Skeletal muscle tissue (tissue), 4 donors: ENCODE results near the gene LMAN1L. TPM values are rescaled to one million over a fixed set of nuclear protein-coding genes. Genes with fewer than 3 reads are reported as not detected.

Source experiments
- H3K27ac ChIP-seq: one replicate; pipeline ENCODE4 v1.7.0; 2013; ENCODE audit warnings: mild to moderate bottlenecking, low read depth, low read length, inconsistent platforms
- H3K27me3 ChIP-seq, 3 donors: one replicate each; pipeline ENCODE4 v1.7.0; 2013; ENCODE audit warnings: low read length in 3 of 3; ENCODE audit not compliant: control insufficient read depth in 3 of 3, insufficient read depth in 3 of 3
- H3K36me3 ChIP-seq, 3 donors: one replicate each; pipeline ENCODE4 v1.7.0; 2013; ENCODE audit warnings: low read length in 3 of 3; ENCODE audit not compliant: control insufficient read depth in 3 of 3, insufficient read depth in 3 of 3
- H3K4me1 ChIP-seq, 3 donors: one replicate each; pipeline ENCODE4 v1.7.0; 2013; ENCODE audit warnings: low read length in 3 of 3, mild to moderate bottlenecking in 3 of 3; ENCODE audit not compliant: control insufficient read depth in 3 of 3, insufficient read depth in 3 of 3
- H3K4me3 ChIP-seq, 3 donors: one replicate each; pipeline ENCODE4 v1.7.0; 2013; ENCODE audit warnings: low read length in 3 of 3
- H3K9ac ChIP-seq, 3 donors: one replicate each; pipeline ENCODE4 v1.7.0; 2013; ENCODE audit warnings: low read length in 3 of 3, mild to moderate bottlenecking in 3 of 3, moderate library complexity in 2 of 3, low read depth in 1 of 3
- H3K9me3 ChIP-seq, 3 donors: one replicate each; pipeline ENCODE4 v1.7.0; 2013; ENCODE audit warnings: low read length in 3 of 3; ENCODE audit not compliant: control insufficient read depth in 3 of 3
- total RNA-seq: library from RNA; depleted of rRNA; stranded (reverse); fragments of >200 nt; gene quantifications from one replicate; pipeline ENCODE4 v1.2.3, GENCODE V29; 2014
- donor health status: Osteomylitis.

Gene LMAN1L
- total RNA-seq, 1 donor from 2014 or later = not detected

GRCh38 chr15:74793135-74794028 lies 19.3 kb upstream of the LMAN1L start:
- Histone ChIP-seq H3K4me3 (no peak overlapping the region), H3K27me3 (no peaks in the 10 kb centered on the region), H3K9ac (peak overlapping the region in 2 of 3 donors; percentile 20 to 25), H3K9me3 (no peaks in the 10 kb centered on the region), H3K4me1 (peaks cover 48 to 54% (median 49%) of the 10 kb centered on the region in 3 donors), H3K27ac (no peak overlapping the region), H3K36me3 (peaks cover 0 to 5% (median 2%) of the 10 kb centered on the region in 3 donors)

GRCh38 chr15:74794248-74794969 lies 18.2 kb upstream of the LMAN1L start:
- Histone ChIP-seq H3K27ac (no peak overlapping the region), H3K9me3 (no peaks in the 10 kb centered on the region), H3K36me3 (peaks cover 0 to 10% (median 10%) of the 10 kb centered on the region in 3 donors), H3K27me3 (no peaks in the 10 kb centered on the region), H3K4me3 (no peak overlapping the region), H3K4me1 (peaks cover 41 to 54% (median 49%) of the 10 kb centered on the region in 3 donors), H3K9ac (no peak overlapping the region)

- H3K36me3 ChIP-seq = peaks cover 0 to 15% (median 12%) of the 10 kb centered on the region in 3 donors
- H3K9me3 ChIP-seq = no peaks in the 10 kb centered on the region
- H3K9ac ChIP-seq = no peak overlapping the region
- H3K27me3 ChIP-seq = no peaks in the 10 kb centered on the region
- no peak overlapping the region for H3K27ac ChIP-seq
- H3K4me1 ChIP-seq = peaks cover 40 to 54% (median 49%) of the 10 kb centered on the region in 3 donors
- H3K4me3 ChIP-seq = no peak overlapping the region
Measured at GRCh38 chr15:74794970-74795349, 17.7 kb upstream of the LMAN1L start.

- Histone ChIP-seq H3K4me3 (no peak overlapping the region), H3K4me1 (peaks cover 32 to 49% (median 46%) of the 10 kb centered on the region in 3 donors), H3K36me3 (peaks cover 5 to 21% (median 14%) of the 10 kb centered on the region in 3 donors), H3K27ac (no peak overlapping the region), H3K9ac (no peak overlapping the region), H3K27me3 (no peaks in the 10 kb centered on the region), H3K9me3 (no peaks in the 10 kb centered on the region)
Measured at GRCh38 chr15:74795966-74796625, 16.5 kb upstream of the LMAN1L start.

GRCh38 chr15:74798388-74799254 lies 14.0 kb upstream of the LMAN1L start:
- H3K4me3 ChIP-seq = no peak overlapping the region
- peaks cover 14 to 30% (median 27%) of the 10 kb centered on the region in 3 donors for H3K4me1 ChIP-seq
- no peaks in the 10 kb centered on the region for H3K9me3 ChIP-seq
- no peak overlapping the region for H3K27ac ChIP-seq
- peak overlapping the region; percentile 27 to 69 (median 33) for H3K9ac ChIP-seq
- H3K36me3 ChIP-seq = peaks cover 19 to 32% (median 28%) of the 10 kb centered on the region in 3 donors
- no peaks in the 10 kb centered on the region for H3K27me3 ChIP-seq

GRCh38 chr15:74799255-74799855 lies 13.3 kb upstream of the LMAN1L start:
- Histone ChIP-seq H3K4me1 (peaks cover 14 to 30% (median 27%) of the 10 kb centered on the region in 3 donors), H3K27me3 (no peaks in the 10 kb centered on the region), H3K9ac (peak overlapping the region in 2 of 3 donors; percentile 21 to 69), H3K4me3 (no peak overlapping the region), H3K36me3 (peaks cover 24 to 36% (median 28%) of the 10 kb centered on the region in 3 donors), H3K27ac (no peak overlapping the region), H3K9me3 (no peaks in the 10 kb centered on the region)

- H3K9me3 ChIP-seq = no peaks in the 10 kb centered on the region
- peaks cover 14 to 30% (median 27%) of the 10 kb centered on the region in 3 donors for H3K4me1 ChIP-seq
- H3K27me3 ChIP-seq = no peaks in the 10 kb centered on the region
- peak overlapping the region in 1 of 3 donors; percentile 68 for H3K9ac ChIP-seq
- no peak overlapping the region for H3K27ac ChIP-seq
- no peak overlapping the region for H3K4me3 ChIP-seq
- peaks cover 24 to 36% (median 27%) of the 10 kb centered on the region in 3 donors for H3K36me3 ChIP-seq
Measured at GRCh38 chr15:74799856-74800558, 12.6 kb upstream of the LMAN1L start.

- Histone ChIP-seq H3K27ac (no peak overlapping the region), H3K9me3 (no peaks in the 10 kb centered on the region), H3K4me1 (peaks cover 14 to 30% (median 27%) of the 10 kb centered on the region in 3 donors), H3K27me3 (no peaks in the 10 kb centered on the region), H3K36me3 (peaks cover 24 to 36% (median 26%) of the 10 kb centered on the region in 3 donors), H3K4me3 (no peak overlapping the region), H3K9ac (no peak overlapping the region)
Measured at GRCh38 chr15:74800559-74801094, 12.0 kb upstream of the LMAN1L start.
